PC-3 (cell line): Measurements from ENCODE around the gene SYNJ2.

Experiments used
- CTCF ChIP-seq: fragments of 300-600 bp; sonication (generic); conservative IDR thresholded peaks from 2 replicates; pipeline ENCODE4 v1.5.1; 2017; ENCODE audit warnings: antibody characterized with exemption, low read depth, mild to moderate bottlenecking, low read length
- EZH2phosphoT487 ChIP-seq: fragments of 300-600 bp; sonication (generic); IDR thresholded peaks from 2 replicates; pipeline ENCODE4 v1.6.1; 2018; ENCODE audit warnings: mild to moderate bottlenecking, antibody characterized with exemption, low read length, borderline replicate concordance

GRCh38 chr6:158104696-158105095 is 123.0 kb downstream of the SYNJ2 start:
- no peak for TF ChIP-seq CTCF
- TF ChIP-seq EZH2phosphoT487 = no peak
